ENCODE results near the gene GANC. TPM values are rescaled to one million over a fixed set of nuclear protein-coding genes. Genes with fewer than 3 reads are reported as not detected.
A peak's percentile ranks its signal among the peaks of the same experiment; 100 is the strongest.
"Not testable (repeated sequence)": the region's sequence is repeated elsewhere in the genome, so short reads cannot be mapped to it uniquely, and the experiment has no call there.

Gene GANC
- polyA plus RNA-seq, 3 donors, result 14.5 to 24.4 (median 21.1) TPM

GRCh38 chr15:42314818-42315217 is 41.8 kb downstream of the GANC start:
- Mint-ChIP-seq H3K27me3 (ENCODE audit: low read depth in 3 of 3) (peaks cover 0 to 4% (median 0%) of the 10 kb centered on the region in 3 donors), H3K4me3 (no peak overlapping the region), H3K36me3 (peaks cover 63 to 75% of the 10 kb centered on the region in 2 donors), H3K9me3 (no peaks in the 10 kb centered on the region), H3K27ac (no peak overlapping the region), H3K4me1 (no peaks in the 10 kb centered on the region)
- Histone ChIP-seq H3K9me3 (replicated peaks in 1 of 2; ENCODE audit: control insufficient read depth in 1 of 2, insufficient read depth in 1 of 2, low read length in 2 of 2) (no peaks in the 10 kb centered on the region), H3K4me1 (ENCODE audit: control insufficient read depth in 1 of 2, insufficient read depth in 2 of 2, low read length in 2 of 2) (no peaks in the 10 kb centered on the region), H3K36me3 (replicated peaks in 1 of 2; ENCODE audit: control insufficient read depth in 1 of 2, insufficient read depth in 2 of 2, low read length in 2 of 2) (peaks cover 55 to 78% of the 10 kb centered on the region in 2 donors), H3K4me3 (replicated peaks in 1 of 3; ENCODE audit: low read depth in 2 of 3, low read length in 3 of 3) (no peak overlapping the region), H3K27ac (ENCODE audit: low read depth in 1 of 2, low read length in 2 of 2) (no peak overlapping the region), H3K4me2 (replicated peaks; ENCODE audit: extremely low read depth, low read length, poor library complexity, severe bottlenecking) (no peak overlapping the region), H3K9ac (ENCODE audit: insufficient read depth, low read length, poor library complexity, severe bottlenecking) (no peak overlapping the region), H2AFZ (ENCODE audit: insufficient read depth, low read depth, low read length, poor library complexity, severe bottlenecking) (no peak overlapping the region), H3K27me3 (ENCODE audit: control insufficient read depth in 2 of 2, insufficient read depth in 2 of 2, low read length in 2 of 2) (no peaks in the 10 kb centered on the region), H4K20me1 (ENCODE audit: insufficient read depth, low read length) (no peaks in the 10 kb centered on the region), H3K79me2 (ENCODE audit: insufficient read depth, low read length) (no peaks in the 10 kb centered on the region)
- WGBS (ENCODE audit: insufficient coverage), result no CpG with 5 or more reads among the region's 1 CpG
- DNase-seq, result no peak
- intact Hi-C loops (cut with micrococcal nuclease), result no loop called here
- TF ChIP-seq CTCF (IDR thresholded peaks at IDR 0.05), result no peak

GRCh38 chr15:42315521-42315920 is 42.5 kb downstream of the GANC start:
- H2AFZ ChIP-seq (ENCODE audit: insufficient read depth, low read depth, low read length, poor library complexity, severe bottlenecking), result no peak overlapping the region
- DNase-seq, result no peak
- H3K27me3 ChIP-seq (ENCODE audit: control insufficient read depth in 2 of 2, insufficient read depth in 2 of 2, low read length in 2 of 2), result no peaks in the 10 kb centered on the region
- no CpG with 5 or more reads among the region's 1 CpG for WGBS (ENCODE audit: insufficient coverage)
- H3K9ac ChIP-seq (ENCODE audit: insufficient read depth, low read length, poor library complexity, severe bottlenecking), result no peak overlapping the region
- no peak overlapping the region for H3K4me2 ChIP-seq (replicated peaks; ENCODE audit: extremely low read depth, low read length, poor library complexity, severe bottlenecking)
- H3K27me3 Mint-ChIP-seq (ENCODE audit: low read depth in 3 of 3), result peaks cover 0 to 4% (median 0%) of the 10 kb centered on the region in 3 donors
- H3K27ac ChIP-seq (ENCODE audit: low read depth in 1 of 2, low read length in 2 of 2), result no peak overlapping the region
- H3K79me2 ChIP-seq (ENCODE audit: insufficient read depth, low read length), result no peaks in the 10 kb centered on the region
- H3K9me3 ChIP-seq (replicated peaks in 1 of 2; ENCODE audit: control insufficient read depth in 1 of 2, insufficient read depth in 1 of 2, low read length in 2 of 2), result no peaks in the 10 kb centered on the region
- H3K9me3 Mint-ChIP-seq, result no peaks in the 10 kb centered on the region
- peaks cover 59 to 70% of the 10 kb centered on the region in 2 donors for H3K36me3 Mint-ChIP-seq
- no peak overlapping the region for H3K27ac Mint-ChIP-seq
- TF ChIP-seq CTCF (IDR thresholded peaks at IDR 0.05), result no peak
- no peaks in the 10 kb centered on the region for H4K20me1 ChIP-seq (ENCODE audit: insufficient read depth, low read length)
- no peaks in the 10 kb centered on the region for H3K4me1 Mint-ChIP-seq
- intact Hi-C loops (cut with micrococcal nuclease), result no loop called here
- no peak overlapping the region for H3K4me3 ChIP-seq (replicated peaks in 1 of 3; ENCODE audit: low read depth in 2 of 3, low read length in 3 of 3)
- no peaks in the 10 kb centered on the region for H3K4me1 ChIP-seq (ENCODE audit: control insufficient read depth in 1 of 2, insufficient read depth in 2 of 2, low read length in 2 of 2)
- H3K4me3 Mint-ChIP-seq, result no peak overlapping the region
- peaks cover 48 to 75% of the 10 kb centered on the region in 2 donors for H3K36me3 ChIP-seq (replicated peaks in 1 of 2; ENCODE audit: control insufficient read depth in 1 of 2, insufficient read depth in 2 of 2, low read length in 2 of 2)

GRCh38 chr15:42316282-42316805 is 43.3 kb downstream of the GANC start:
- H3K9ac ChIP-seq (ENCODE audit: insufficient read depth, low read length, poor library complexity, severe bottlenecking); H3K4me3 Mint-ChIP-seq; H3K4me1 ChIP-seq (ENCODE audit: control insufficient read depth in 1 of 2, insufficient read depth in 2 of 2, low read length in 2 of 2); H4K20me1 ChIP-seq (ENCODE audit: insufficient read depth, low read length); H3K4me3 ChIP-seq (replicated peaks in 1 of 3; ENCODE audit: low read depth in 2 of 3, low read length in 3 of 3); H3K9me3 ChIP-seq (replicated peaks in 1 of 2; ENCODE audit: control insufficient read depth in 1 of 2, insufficient read depth in 1 of 2, low read length in 2 of 2); H3K27me3 Mint-ChIP-seq (ENCODE audit: low read depth in 3 of 3); H3K4me2 ChIP-seq (replicated peaks; ENCODE audit: extremely low read depth, low read length, poor library complexity, severe bottlenecking); H2AFZ ChIP-seq (ENCODE audit: insufficient read depth, low read depth, low read length, poor library complexity, severe bottlenecking); intact Hi-C loops (cut with micrococcal nuclease); H3K79me2 ChIP-seq (ENCODE audit: insufficient read depth, low read length); H3K9me3 Mint-ChIP-seq; H3K4me1 Mint-ChIP-seq; DNase-seq; H3K27me3 ChIP-seq (ENCODE audit: control insufficient read depth in 2 of 2, insufficient read depth in 2 of 2, low read length in 2 of 2); H3K27ac ChIP-seq (ENCODE audit: low read depth in 1 of 2, low read length in 2 of 2): not testable (repeated sequence)
- peaks cover 57 to 70% of the 10 kb centered on the region in 2 donors for H3K36me3 Mint-ChIP-seq
- WGBS (ENCODE audit: insufficient coverage), result 100% methylated on average over 5 of the region's 11 CpGs
- peak overlapping the region in 1 of 7 donors; percentile 44 for H3K27ac Mint-ChIP-seq
- H3K36me3 ChIP-seq (replicated peaks in 1 of 2; ENCODE audit: control insufficient read depth in 1 of 2, insufficient read depth in 2 of 2, low read length in 2 of 2), result peaks cover 45 to 75% of the 10 kb centered on the region in 2 donors

Measured in CD14-positive monocyte (primary cell).